Left lung (tissue), 10 donors: ENCODE measurements around the gene SLMAP. TPM values are rescaled to one million over a fixed set of nuclear protein-coding genes. Genes with fewer than 3 reads are reported as not detected.
A peak's percentile ranks its signal among the peaks of the same experiment; 100 is the strongest.

Experiments used
- ATAC-seq: fragments of 200-7000 bp; cut with Tn5 transposase; one replicate; pipeline ENCODE4 v1.9.1; 2020; ENCODE audit warnings: moderate library complexity
- DNase-seq, 4 donors: peaks; one replicate each; pipeline ENCODE4 v3.0.0-alpha.2; 2013 to 2020
- H3K27ac ChIP-seq, 2 donors: fragments of 200-600 bp; sonication (generic) in 1 of 2; one replicate each; pipeline versions ENCODE4 v1.5.0 to v1.8.0; 2020 to 2021
- H3K27me3 ChIP-seq, 2 donors: fragments of 200-600 bp; sonication (generic) in 1 of 2; one replicate each; pipeline versions ENCODE4 v1.5.0 to v1.8.0; 2020 to 2021
- H3K36me3 ChIP-seq, 2 donors: fragments of 200-600 bp; sonication (generic) in 1 of 2; one replicate each; pipeline versions ENCODE4 v1.5.0 to v1.8.0; 2020 to 2021
- H3K4me1 ChIP-seq, 2 donors: fragments of 200-600 bp; one replicate each; pipeline ENCODE4 v1.8.0; 2021
- H3K4me3 ChIP-seq, 2 donors: fragments of 200-600 bp; sonication (generic) in 1 of 2; one replicate each; pipeline versions ENCODE4 v1.5.0 to v1.8.0; 2020 to 2021; ENCODE audit warnings: mild to moderate bottlenecking in 1 of 2
- H3K9me3 ChIP-seq, 2 donors: fragments of 200-600 bp; sonication (generic) in 1 of 2; one replicate each; pipeline versions ENCODE4 v1.5.0 to v1.8.0; 2020 to 2021
- CTCF ChIP-seq, 2 donors: fragments of 200-600 bp; sonication (generic) in 1 of 2; IDR thresholded peaks; one replicate each; pipeline versions ENCODE4 v1.5.0 to v1.8.0; 2021; ENCODE audit warnings: antibody characterized with exemption in 2 of 2
- intact Hi-C, 2 donors: fragments of 100-400 bp; cut with DNase I; formaldehyde crosslinking; loops; one replicate each; pipeline versions ENCODE4 v1.11.2 to v1.14.2; 2022
- polyA plus RNA-seq, 6 donors: library from polyadenylated mRNA; unstranded; fragments of 120-200 nt; gene quantifications; one replicate each; pipeline ENCODE4 v1.2.1, GENCODE V29; 2013; ENCODE audit not compliant: insufficient read length in 6 of 6
- total RNA-seq, 2 donors: library from RNA; stranded (reverse); fragmentation: NEBNext Ultra II Directional; extraction: Animal tissue kit (Norgen Biotek cat#: 25700); gene quantifications; one replicate each; pipeline ENCODE4 v1.2.1, GENCODE V29; 2021
- donor health status: DM: no; HTN: yes; CAD: no.
- donor health status: DM: no; HTN: no; CAD: no.

SLMAP gene
- total and polyA plus RNA-seq, 8 donors, result 43.1 to 65.3 (median 56.3) TPM

DNA sequence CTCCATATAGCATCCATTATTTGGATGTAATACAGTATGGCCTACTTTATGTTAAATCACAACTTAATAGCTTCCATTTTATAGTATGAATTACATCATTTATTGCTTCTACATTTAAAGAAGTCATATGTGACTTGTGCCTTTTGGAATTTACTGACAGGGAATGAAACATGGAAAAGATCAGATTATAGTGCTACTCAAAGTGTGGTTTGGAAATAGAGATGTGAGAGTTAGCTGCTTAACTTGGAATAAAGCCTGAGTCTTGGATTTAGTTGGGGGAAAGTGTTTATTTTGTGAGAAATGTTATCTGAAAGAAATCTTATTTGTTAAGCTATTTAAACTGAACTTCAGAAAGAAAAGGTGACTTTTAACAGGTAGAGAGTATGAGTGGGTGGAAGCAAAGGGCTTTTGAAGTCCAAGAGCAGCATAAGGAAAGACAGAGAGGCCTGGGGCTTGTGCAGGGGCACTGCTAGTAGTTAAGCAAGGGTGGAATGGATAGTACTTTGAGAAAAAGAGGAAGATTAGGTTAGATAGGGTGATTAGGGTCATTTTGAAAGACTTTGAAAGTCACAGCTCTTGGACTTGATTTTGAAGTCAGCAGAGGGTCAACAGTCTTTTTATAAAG is 60.5 kb downstream of the SLMAP start:
- DNase-seq (peak in 1 of 4 donors; percentile 44), ATAC-seq (peak; percentile 83)
- no peaks in the 10 kb centered on the region for H3K27me3 ChIP-seq
- intact Hi-C loops, result no loop called here
- no peaks in the 10 kb centered on the region for H3K36me3 ChIP-seq
- no peak overlapping the region for H3K27ac ChIP-seq
- no peaks in the 10 kb centered on the region for H3K9me3 ChIP-seq
- H3K4me3 ChIP-seq, result no peak overlapping the region
- H3K4me1 ChIP-seq, result peaks cover 4 to 14% of the 10 kb centered on the region in 2 donors
- TF ChIP-seq CTCF (IDR thresholded peaks at IDR 0.05), result no peak

GRCh38 chr3:57818772-57819171 is 62.7 kb downstream of the SLMAP start:
- Histone ChIP-seq H3K27me3 (no peaks in the 10 kb centered on the region), H3K4me3 (no peak overlapping the region), H3K9me3 (no peaks in the 10 kb centered on the region), H3K36me3 (no peaks in the 10 kb centered on the region), H3K4me1 (peaks cover 4 to 17% of the 10 kb centered on the region in 2 donors), H3K27ac (no peak overlapping the region)
- peak; percentile 66 for ATAC-seq
- TF ChIP-seq CTCF (IDR thresholded peaks at IDR 0.05), result no peak
- DNase-seq, result no peak
- intact Hi-C loops, result no loop called here

GRCh38 chr3:57820479-57820878 is 64.4 kb downstream of the SLMAP start:
- Histone ChIP-seq H3K27ac (no peak overlapping the region), H3K4me3 (no peak overlapping the region), H3K9me3 (no peaks in the 10 kb centered on the region), H3K27me3 (no peaks in the 10 kb centered on the region), H3K4me1 (peaks cover 4 to 13% of the 10 kb centered on the region in 2 donors), H3K36me3 (no peaks in the 10 kb centered on the region)
- no peak for TF ChIP-seq CTCF (IDR thresholded peaks at IDR 0.05)
- intact Hi-C loops, result no loop called here
- no peak for ATAC-seq
- no peak for DNase-seq

- Histone ChIP-seq H3K27ac (no peak overlapping the region), H3K4me3 (no peak overlapping the region), H3K4me1 (peaks cover 1 to 14% of the 10 kb centered on the region in 2 donors), H3K36me3 (no peaks in the 10 kb centered on the region), H3K27me3 (no peaks in the 10 kb centered on the region), H3K9me3 (no peaks in the 10 kb centered on the region)
- no peak for DNase-seq
- ATAC-seq, result no peak
- no peak for TF ChIP-seq CTCF (IDR thresholded peaks at IDR 0.05)
- intact Hi-C loops, result no loop called here
Observed at GRCh38 chr3:57821765-57822164, 65.7 kb downstream of the SLMAP start.

DNA sequence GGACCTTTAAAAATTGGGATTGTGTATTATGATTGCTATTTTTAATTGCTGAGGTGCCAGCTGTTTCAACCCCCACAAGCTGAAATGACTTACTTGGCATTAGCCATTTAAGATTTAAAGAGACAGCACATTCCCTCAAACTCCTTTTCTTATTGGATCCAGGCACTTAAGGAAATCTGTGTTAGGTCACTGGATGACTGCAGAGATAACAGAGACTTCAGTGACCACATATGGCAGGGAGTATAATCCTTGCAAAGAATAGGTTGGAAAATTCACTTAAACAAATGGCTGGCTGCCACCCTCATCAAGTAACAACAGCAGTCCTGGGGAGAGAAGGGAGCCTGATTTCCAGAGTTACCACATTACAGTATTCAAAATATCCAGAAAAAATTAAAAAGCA is 66.6 kb downstream of the SLMAP start:
- DNase-seq (no peak), ATAC-seq (no peak)
- intact Hi-C loops, result no loop called here
- no peak overlapping the region for H3K4me3 ChIP-seq
- no peaks in the 10 kb centered on the region for H3K36me3 ChIP-seq
- H3K27ac ChIP-seq, result no peak overlapping the region
- no peaks in the 10 kb centered on the region for H3K27me3 ChIP-seq
- H3K9me3 ChIP-seq, result no peaks in the 10 kb centered on the region
- H3K4me1 ChIP-seq, result peaks cover 5 to 18% of the 10 kb centered on the region in 2 donors
- no peak for TF ChIP-seq CTCF (IDR thresholded peaks at IDR 0.05)
